Kidney capillary endothelial cell (primary cell): ENCODE data around the gene BMI1.
"Not testable (repeated sequence)": the region's sequence is repeated elsewhere in the genome, so short reads cannot be mapped to it uniquely, and the experiment has no call there.

Experiments
- DNase-seq: peaks from one replicate; pipeline ENCODE4 v3.0.0-alpha.2; 2018; ENCODE audit warnings: low spot score

Gene BMI1

DNA sequence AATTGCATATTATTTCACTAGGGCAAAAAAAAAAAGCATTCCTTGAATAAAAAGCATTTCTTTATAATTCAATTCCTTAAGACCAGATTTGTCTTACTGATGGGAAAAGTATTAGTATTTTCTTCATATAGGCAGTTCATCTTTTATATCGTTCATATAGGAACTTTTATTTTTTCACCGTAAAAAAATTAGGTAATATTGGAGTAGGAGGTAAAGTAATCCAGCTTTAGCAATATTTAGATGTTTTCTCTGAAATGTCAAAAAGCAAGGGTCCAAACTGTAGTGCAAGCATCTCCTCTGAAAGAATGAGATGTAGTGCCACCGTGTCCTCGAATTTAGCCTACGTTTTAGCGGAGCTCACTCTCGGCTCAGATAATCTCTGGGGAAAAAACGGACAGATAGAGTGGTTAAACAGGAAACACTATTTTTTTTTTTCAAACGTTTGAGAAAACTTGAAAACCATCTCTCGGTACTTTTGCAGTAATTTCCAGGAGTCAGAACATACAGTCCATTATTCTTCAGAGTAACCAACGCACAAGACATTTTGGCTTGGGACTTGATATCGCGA, 18.9 kb downstream of the BMI1 start:
- no peak for DNase-seq

DNA sequence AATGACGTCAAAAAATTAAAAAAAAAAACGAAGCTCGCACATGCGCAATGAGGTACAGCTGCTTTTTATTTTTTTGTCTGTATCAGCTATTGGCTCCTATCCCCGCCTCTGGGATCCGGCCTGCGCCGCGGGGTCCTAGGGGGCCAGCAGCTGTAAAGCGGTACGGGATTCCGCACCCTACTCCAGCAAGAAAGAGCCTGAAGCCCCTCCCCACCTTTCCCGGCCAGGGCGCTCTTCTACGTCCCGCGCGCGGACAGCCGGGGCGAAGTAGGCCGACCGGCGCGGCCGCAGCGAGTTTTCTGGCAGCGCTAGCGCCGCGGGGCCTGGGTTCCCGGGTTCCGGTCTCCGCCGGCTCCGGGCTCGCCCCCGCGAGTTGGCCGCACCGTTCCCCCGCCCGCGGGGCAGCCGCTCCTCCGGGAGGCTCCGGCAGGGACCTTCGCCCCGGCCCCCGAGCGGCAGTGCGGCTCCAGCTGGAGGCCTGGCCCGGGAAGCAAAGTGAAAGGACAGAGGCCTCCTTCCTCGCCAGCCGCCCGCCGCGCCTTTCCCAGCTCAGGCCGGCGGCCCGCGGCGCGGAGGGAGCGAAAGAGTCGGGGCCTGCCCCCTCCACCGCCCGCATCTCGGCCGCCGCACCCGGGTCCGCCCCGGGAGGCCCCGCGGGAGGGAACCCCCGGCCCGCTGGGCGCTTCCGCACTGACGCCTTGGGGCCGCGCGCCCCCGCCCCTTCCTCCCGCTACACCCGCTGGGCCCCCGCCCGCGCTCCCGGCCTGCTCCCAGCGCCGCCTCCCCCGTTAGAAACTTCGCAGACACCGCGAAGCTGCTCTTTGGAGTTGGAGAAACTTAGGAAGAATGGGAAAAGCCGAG, 19.7 kb downstream of the BMI1 start:
- peak; percentile 72 for DNase-seq

DNA sequence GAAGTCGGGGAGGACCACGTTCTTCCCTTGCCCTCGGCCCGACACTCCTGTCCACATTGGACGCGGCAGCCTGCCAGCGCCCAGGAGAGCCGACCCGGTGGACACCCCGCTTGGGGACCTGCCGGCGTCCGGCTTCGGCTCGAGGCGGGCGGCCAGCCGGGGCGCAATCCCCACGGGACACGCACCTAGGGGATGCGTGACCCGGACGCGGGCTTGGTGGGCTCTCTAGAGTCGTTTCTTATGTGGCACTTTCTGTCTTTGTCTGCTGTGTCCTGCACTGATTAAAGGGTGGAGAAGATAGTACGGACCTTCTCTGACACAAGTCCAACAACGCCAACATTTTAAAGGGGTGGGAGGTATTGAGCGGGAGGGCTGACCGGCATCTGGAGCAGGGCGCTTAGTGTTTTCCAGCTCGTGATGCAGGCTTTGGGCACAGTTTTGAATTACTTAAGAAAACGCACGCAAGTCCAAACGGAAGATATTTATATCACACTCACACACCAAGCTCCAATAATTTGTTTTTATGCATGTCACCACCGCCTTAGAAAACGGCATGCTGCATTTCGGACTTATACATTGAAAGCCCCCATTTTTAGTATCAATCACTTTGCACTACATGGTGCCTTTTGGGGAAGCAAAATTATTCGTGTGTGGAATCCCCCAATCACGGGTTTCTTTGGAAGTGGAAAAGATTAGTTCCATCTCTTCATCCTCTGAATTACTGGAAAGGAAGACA, 20.5 kb downstream of the BMI1 start:
- no peak for DNase-seq

DNA sequence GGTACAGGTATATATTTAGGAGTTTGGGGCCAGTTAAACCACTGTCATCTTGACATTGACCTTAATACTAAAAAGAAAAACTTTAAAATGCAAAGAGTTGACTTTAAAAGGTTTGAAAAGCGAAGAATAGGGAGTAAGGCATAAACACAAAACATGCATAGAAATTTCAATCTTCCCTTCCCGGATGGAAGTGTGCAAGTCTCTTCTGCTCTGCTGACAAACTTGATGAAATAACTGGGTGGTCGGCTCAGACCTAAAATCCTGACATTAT, 21.0 kb downstream of the BMI1 start:
- DNase-seq, result no peak

DNA sequence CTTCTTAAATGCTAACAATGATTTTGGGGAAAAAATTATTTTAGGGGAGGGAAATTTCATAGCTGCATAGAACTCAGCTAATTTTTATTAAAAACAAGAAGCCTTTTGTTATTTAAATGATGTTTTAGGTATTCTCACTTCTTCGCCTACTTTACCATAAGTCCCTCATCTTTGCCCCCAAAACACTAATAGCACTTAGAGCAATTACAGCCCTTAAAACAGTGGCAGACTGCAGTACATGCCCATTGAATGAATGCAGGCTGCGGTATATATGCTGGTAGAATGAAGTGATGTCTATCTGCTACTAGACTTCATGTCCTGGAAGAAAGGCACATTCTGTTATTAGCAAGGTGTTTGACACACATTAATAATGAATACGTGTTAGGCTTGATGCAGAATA, 21.5 kb downstream of the BMI1 start:
- DNase-seq, result no peak

DNA sequence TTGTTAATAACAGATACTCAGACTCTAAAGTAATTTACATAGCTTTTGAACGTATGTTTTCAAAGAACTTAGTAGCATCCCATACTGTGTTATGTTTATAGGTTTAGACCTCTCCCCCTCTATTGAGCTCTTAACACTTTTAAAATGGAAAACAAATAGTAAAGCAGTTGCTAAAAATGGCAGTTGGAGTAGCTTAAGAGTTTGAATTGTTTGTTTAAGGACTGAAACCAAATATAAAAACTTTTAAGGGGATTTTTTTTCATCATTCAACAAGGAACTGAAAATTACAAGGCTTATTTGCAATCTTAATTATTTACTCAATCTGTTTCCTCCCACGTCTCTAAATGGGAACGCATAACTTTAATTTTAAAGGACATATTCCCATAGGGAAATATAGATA, 22.8 kb downstream of the BMI1 start:
- DNase-seq, result no peak

- no peak for DNase-seq
These were observed 23.4 kb downstream of the BMI1 start for GRCh38 chr10:22344249-22344648.

- DNase-seq, result no peak
These were observed 23.9 kb downstream of the BMI1 start for GRCh38 chr10:22344781-22345300.

DNA sequence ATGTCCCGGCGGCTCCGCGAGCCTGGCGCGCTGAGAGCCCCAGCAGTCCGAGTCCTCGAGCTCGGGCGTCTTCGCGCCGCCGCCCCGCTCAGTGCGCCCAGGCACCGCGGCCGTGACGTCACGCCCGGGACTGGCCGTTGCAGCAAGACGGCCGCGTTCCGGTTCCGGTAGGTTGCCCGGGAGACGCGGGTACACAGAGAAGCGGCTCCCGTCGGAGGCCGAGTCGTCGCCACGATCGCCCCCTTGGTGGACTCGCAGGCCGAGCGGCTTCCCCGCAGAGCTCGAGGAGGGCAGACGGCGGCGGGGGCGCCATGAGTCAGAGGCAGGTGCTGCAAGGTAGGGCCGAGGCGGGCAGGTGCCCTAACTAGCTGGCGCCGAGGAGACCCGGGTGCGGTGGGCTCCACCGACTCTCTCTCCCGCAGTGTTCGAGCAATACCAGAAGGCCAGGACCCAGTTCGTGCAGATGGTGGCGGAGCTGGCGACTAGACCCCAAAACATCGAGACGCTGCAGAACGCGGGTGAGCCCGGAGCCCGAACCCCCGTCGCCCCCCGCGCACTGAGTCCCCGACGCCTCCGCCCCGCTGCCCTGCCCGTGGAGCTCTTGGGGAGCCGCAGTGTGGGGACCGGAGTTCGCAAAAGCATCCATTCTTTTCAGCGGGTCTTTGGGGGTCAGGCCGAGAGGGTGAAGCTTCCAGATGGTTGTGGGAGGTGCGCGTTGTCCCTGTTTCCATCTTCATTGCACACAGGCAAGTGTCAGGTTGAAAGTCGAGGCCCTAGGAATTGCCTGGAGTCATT, 24.6 kb downstream of the BMI1 start, which contains the start of gene SPAG6:
TSS of gene SPAG6 (plus strand) at position 196 of the 795 bp plus-strand sequence. CDS start at position 312, 116 bp downstream.
- DNase-seq, result no peak

GRCh38 chr10:22346096-22346661, 25.3 kb downstream of the BMI1 start:
- no peak for DNase-seq

GRCh38 chr10:22349755-22350154, 28.9 kb downstream of the BMI1 start:
- DNase-seq, result no peak

DNA sequence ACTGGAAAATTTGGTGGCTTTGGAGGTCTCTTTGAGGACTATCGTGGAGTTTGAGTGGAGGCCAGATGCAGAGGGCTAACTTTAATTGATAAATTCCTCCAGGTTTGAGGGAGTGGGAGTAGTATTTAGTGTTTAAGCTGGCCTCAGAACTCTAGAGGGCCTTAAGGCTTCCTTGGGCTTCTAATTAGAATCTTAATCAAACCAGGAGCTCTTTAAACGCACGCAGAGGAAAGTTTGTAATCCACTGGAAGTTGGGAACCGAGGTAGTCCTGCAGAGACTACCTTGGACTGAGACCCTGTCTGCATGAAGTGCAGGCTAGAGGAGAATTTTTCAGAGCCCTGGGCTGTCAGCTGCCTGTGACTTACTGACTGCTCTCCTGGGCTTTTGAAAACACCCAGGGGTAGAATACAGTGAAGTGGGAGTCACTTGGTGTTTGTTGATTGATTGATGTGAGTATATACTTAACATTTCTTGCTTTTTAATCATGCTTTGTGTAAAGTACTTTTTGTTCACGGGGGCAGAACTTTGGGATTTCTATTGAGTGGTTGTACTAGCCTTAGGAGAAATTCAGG, 30.3 kb downstream of the BMI1 start:
- no peak for DNase-seq

GRCh38 chr10:22356324-22356873, 35.5 kb downstream of the BMI1 start:
- DNase-seq, result no peak

GRCh38 chr10:22357770-22358169, 36.9 kb downstream of the BMI1 start:
- not testable (repeated sequence) for DNase-seq

DNA sequence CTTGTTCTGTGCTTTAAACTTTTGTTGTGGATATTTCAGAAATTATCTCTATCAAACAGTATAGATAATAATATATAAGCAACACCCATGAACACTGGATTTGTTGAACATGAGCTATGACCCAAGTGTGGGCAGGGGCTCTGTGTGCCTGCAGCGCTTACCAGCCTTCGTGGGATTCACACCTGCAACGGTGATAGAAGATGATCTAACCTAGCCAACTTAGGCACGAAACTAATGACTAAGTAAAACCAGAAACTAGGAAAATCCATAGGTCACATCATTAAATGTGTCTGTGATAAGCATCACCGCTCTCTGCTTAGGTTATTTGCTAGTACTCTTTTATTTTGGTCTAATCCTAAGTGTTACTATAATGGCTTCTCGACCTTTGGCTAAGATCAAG, 42.4 kb downstream of the BMI1 start:
- DNase-seq, result no peak

GRCh38 chr10:22364407-22365140, 43.7 kb downstream of the BMI1 start:
- DNase-seq, result no peak

- no peak for DNase-seq
These were observed 44.3 kb downstream of the BMI1 start for GRCh38 chr10:22365233-22365632.

- DNase-seq, result no peak
These were observed 44.9 kb downstream of the BMI1 start for GRCh38 chr10:22365644-22366434.

DNA sequence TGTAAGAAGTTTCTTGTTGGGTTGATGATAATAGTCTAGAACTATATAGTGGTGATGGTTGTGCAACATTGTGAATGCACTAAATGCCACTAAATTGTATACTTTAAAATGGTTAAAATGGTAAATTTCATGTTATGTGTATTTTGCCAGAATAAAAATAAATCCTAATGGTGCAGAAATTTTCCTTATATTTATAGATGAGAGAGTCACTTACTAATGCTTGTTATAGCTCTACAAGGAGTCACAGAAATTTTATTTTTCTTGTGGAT, 45.5 kb downstream of the BMI1 start:
- no peak for DNase-seq

DNA sequence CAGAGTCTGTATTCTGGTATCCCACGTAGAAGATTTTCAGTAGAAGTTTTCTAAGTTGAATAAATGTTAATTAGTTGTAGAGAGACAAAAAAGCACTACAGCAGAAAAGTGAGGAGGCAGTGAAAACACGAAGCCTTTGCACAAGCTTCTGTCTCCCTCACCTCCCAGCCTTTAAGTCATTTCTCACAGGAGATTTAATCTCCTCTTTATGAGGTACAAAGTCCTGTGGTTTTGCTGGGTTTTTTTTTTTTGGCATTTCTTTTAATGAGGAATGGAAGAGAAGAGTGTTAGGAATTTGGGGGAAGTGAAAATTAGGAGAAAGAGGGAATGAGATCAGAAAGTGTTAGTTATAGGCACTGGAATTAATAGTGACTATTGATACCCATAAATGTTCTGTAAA, 45.9 kb downstream of the BMI1 start:
- DNase-seq, result no peak
